K562 (cell line): ENCODE data around the gene SH3YL1. TPM values are rescaled to one million over a fixed set of nuclear protein-coding genes. Genes with fewer than 3 reads are reported as not detected.

Experiments
- ATAC-seq: fragments of 200-7000 bp; cut with Tn5 transposase; 3 replicates; pipeline ENCODE4 v1.9.1; 2020; ENCODE audit warnings: moderate library complexity
- BruUV-seq: library from RNA; stranded (reverse); fragments of 400-500 nt; replicated peaks from 2 replicates; lab custom pipeline; 2021; lab: Mats Ljungman, UMichigan
- CTCF ChIA-PET: fragments of 300-600 bp; formaldehyde crosslinking; extraction: SDS; loops from one replicate; lab custom pipeline; 2021; ENCODE audit warnings: low intra/inter-chr PET ratio; lab: Yijun Ruan, JAX
- POLR2A ChIA-PET: fragments of 300-600, 350-650 bp; sonication (Branson Sonifier 250); formaldehyde crosslinking; extraction: SDS; loops from one replicate; lab custom pipeline; 2021; ENCODE audit warnings: antibody characterized with exemption, inconsistent platforms; lab: Yijun Ruan, JAX
- DNase-seq, 4 experiments: peaks; one replicate each; pipeline versions ENCODE4 v3.0.0 to v3.0.0-alpha.2; 2011 to 2018; ENCODE audit warnings: low spot score in 3 of 4, mixed read lengths in 3 of 4; ENCODE audit errors: extremely low read depth in 1 of 4
- FAIRE-seq: peaks from 2 replicates; lab custom pipeline; 2011; peaks lifted over from hg19 to GRCh38; lab: Jason Lieb, UNC
- H2AFZ ChIP-seq: 2 replicates; pipeline ENCODE4 v1.6.0; 2011; ENCODE audit warnings: low read depth, low read length, control low read depth, inconsistent platforms
- H3K27ac ChIP-seq: fragments of 200-600 bp; 3 replicates; pipeline ENCODE4 v1.8.0; 2011; ENCODE audit warnings: low read depth, mild to moderate bottlenecking, control low read depth, inconsistent platforms, low read length, moderate library complexity, mixed read lengths; ENCODE audit errors: extremely low read depth
- H3K27me3 ChIP-seq, 2 experiments: fragments of 300-600 bp in 1 of 2; 2 replicates in 1 of 2; 3 replicates in 1 of 2; pipeline versions ENCODE4 v1.6.0 to v1.8.0; 2011; ENCODE audit warnings: inconsistent platforms in 2 of 2, low read length in 2 of 2, mild to moderate bottlenecking in 1 of 2, mixed read lengths in 1 of 2, moderate library complexity in 1 of 2; ENCODE audit not compliant: control insufficient read depth in 2 of 2, insufficient read depth in 2 of 2
- H3K36me3 ChIP-seq: fragments of 300-600 bp; 3 replicates; pipeline ENCODE4 v1.8.0; 2011; ENCODE audit warnings: mild to moderate bottlenecking, low read length, inconsistent platforms; ENCODE audit not compliant: control insufficient read depth, insufficient read depth
- H3K4me1 ChIP-seq, 2 experiments: fragments of 200-600 bp in 1 of 2; replicated peaks in 1 of 2; 2 replicates in 1 of 2; 3 replicates in 1 of 2; pipeline versions ENCODE4 v1.5.1 to v1.8.0; 2011; ENCODE audit warnings: inconsistent platforms in 2 of 2, low read length in 2 of 2, mild to moderate bottlenecking in 1 of 2, mixed read lengths in 1 of 2, moderate library complexity in 1 of 2; ENCODE audit not compliant: control insufficient read depth in 2 of 2, insufficient read depth in 2 of 2
- H3K4me2 ChIP-seq: 2 replicates; pipeline ENCODE4 v1.6.1; 2011; ENCODE audit warnings: low read length, control low read depth, inconsistent platforms, mixed read lengths; ENCODE audit not compliant: insufficient read depth
- H3K4me3 ChIP-seq: fragments of 200-600 bp; sonication (generic), shearing (Covaris generic); 2 replicates; pipeline ENCODE4 v1.5.1; 2016; ENCODE audit warnings: control low read depth, inconsistent platforms
- H3K79me2 ChIP-seq: fragments of 200-600 bp; 3 replicates; pipeline ENCODE4 v1.8.0; 2011; ENCODE audit warnings: low read length, inconsistent platforms; ENCODE audit not compliant: control insufficient read depth, insufficient read depth
- H3K9ac ChIP-seq, 2 experiments: 2 replicates each; pipeline versions ENCODE4 v1.6.0 to v1.6.1; 2011; ENCODE audit warnings: low read depth in 2 of 2, low read length in 2 of 2, control low read depth in 1 of 2, inconsistent platforms in 1 of 2, mild to moderate bottlenecking in 1 of 2, mixed read lengths in 1 of 2; ENCODE audit not compliant: insufficient read depth in 1 of 2
- H3K9me1 ChIP-seq: one replicate; pipeline ENCODE4 v1.6.0; 2011; ENCODE audit warnings: inconsistent platforms, mild to moderate bottlenecking, low read length, moderate library complexity; ENCODE audit not compliant: control insufficient read depth, insufficient read depth
- H3K9me3 ChIP-seq: replicated peaks from 2 replicates; pipeline ENCODE4 v1.5.1; 2011; ENCODE audit warnings: low read depth, low read length, inconsistent platforms; ENCODE audit not compliant: control insufficient read depth, insufficient read depth
- H4K20me1 ChIP-seq: replicated peaks from 2 replicates; pipeline ENCODE4 v1.6.1; 2011; ENCODE audit warnings: low read length, inconsistent platforms, mixed read lengths; ENCODE audit not compliant: control insufficient read depth, insufficient read depth
- ARID1B ChIP-seq: fragments of 450-650 bp; IDR thresholded peaks from 2 replicates; pipeline ENCODE4 v1.6.1; 2016; ENCODE audit warnings: antibody characterized with exemption, mild to moderate bottlenecking, inconsistent platforms
- CEBPB ChIP-seq: fragments of 450-650 bp; IDR thresholded peaks from 2 replicates; pipeline ENCODE4 v1.6.1; 2016; ENCODE audit warnings: missing genetic modification characterization, missing compliant biosample characterization
- CEBPG ChIP-seq, 3 experiments: fragments of 200-800 bp in 1 of 3; sonication (Bioruptor generic) in 1 of 3; sonication (generic) in 1 of 3; formaldehyde crosslinking in 1 of 3; IDR thresholded peaks in 2 of 3; conservative IDR thresholded peaks in 1 of 3; 2 replicates each; pipeline versions ENCODE4 v1.6.1 to v1.8.0; 2016 to 2022; ENCODE audit warnings: missing compliant biosample characterization in 2 of 3, missing genetic modification characterization in 2 of 3, mild to moderate bottlenecking in 1 of 3, missing genetic modification reagents in 1 of 3
- DMBX1 ChIP-seq: fragments of 250-450 bp; sonication (Bioruptor Pico); IDR thresholded peaks from 2 replicates; pipeline ENCODE4 v1.8.0; 2022; ENCODE audit warnings: inconsistent platforms, mild to moderate bottlenecking, moderate library complexity, borderline replicate concordance
- FOXA3 ChIP-seq, 2 experiments: fragments of 450-650 bp in 1 of 2; sonication (generic) in 1 of 2; formaldehyde crosslinking; IDR thresholded peaks in 1 of 2; conservative IDR thresholded peaks in 1 of 2; 2 replicates each; pipeline versions ENCODE4 v1.4.0 to v1.8.0; 2020 to 2022; ENCODE audit warnings: mild to moderate bottlenecking in 2 of 2, missing genetic modification reagents in 1 of 2
- FOXP1 ChIP-seq: sonication (generic); formaldehyde crosslinking; IDR thresholded peaks from 2 replicates; pipeline ENCODE4 v1.8.0; 2022; ENCODE audit warnings: mild to moderate bottlenecking, missing genetic modification reagents
- MAFF ChIP-seq: IDR thresholded peaks from 2 replicates; pipeline ENCODE4 v1.6.1; 2012; ENCODE audit warnings: low read length, improper control_type of control experiment
- MAFG ChIP-seq: fragments of 450-650 bp; conservative IDR thresholded peaks from 2 replicates; pipeline ENCODE4 v1.6.1; 2016; ENCODE audit warnings: missing genetic modification characterization, missing compliant biosample characterization
- MECOM ChIP-seq: fragments of 250-450 bp; sonication (Bioruptor Pico); IDR thresholded peaks from 2 replicates; pipeline ENCODE4 v1.8.0; 2022; ENCODE audit warnings: inconsistent platforms
- PYGO2 ChIP-seq: fragments of 450-650 bp; IDR thresholded peaks from 2 replicates; pipeline ENCODE4 v1.6.1; 2016; ENCODE audit warnings: mild to moderate bottlenecking, missing genetic modification characterization, moderate library complexity, missing compliant biosample characterization
- SNAPC5 ChIP-seq: fragments of 250-450 bp; sonication (Bioruptor Pico); IDR thresholded peaks from 2 replicates; pipeline ENCODE4 v1.8.0; 2021; ENCODE audit warnings: moderate library complexity, mild to moderate bottlenecking, inconsistent platforms
- ZNF316 ChIP-seq: fragments of 450-650 bp; IDR thresholded peaks from 2 replicates; pipeline ENCODE4 v1.6.1; 2016
- WGBS: fragments of 100-300 bp; shearing (Covaris generic); methylation state at CpG from one replicate; pipeline ENCODE4 v1.1.6; 2016; ENCODE audit warnings: low coverage, mixed read lengths; ENCODE audit not compliant: insufficient coverage; ENCODE audit errors: missing lambda C conversion rate; 5-methylcytosine and 5-hydroxymethylcytosine counted together
- in situ Hi-C: fragments of 300-500 bp; cut with MboI; formaldehyde crosslinking; loops from 4 replicates; pipeline ENCODE4 v1.15.0; 2018; ENCODE audit warnings: inconsistent platforms, mixed read lengths
- intact Hi-C: fragments of 100-400 bp; cut with micrococcal nuclease; formaldehyde crosslinking; loops from 2 replicates; pipeline ENCODE4 v1.14.2; 2022
- polyA plus RNA-seq, 8 experiments: library from polyadenylated mRNA; depleted of rRNA in 4 of 8; stranded (reverse) in 5 of 8; unstranded in 3 of 8; fragments of >200 nt; fragmentation: Nextera tagmentation in 2 of 8; fragmentation: Illumina TruSeq in 1 of 8; extraction: Ambion mirVana in 2 of 8; extraction: Trizol in 1 of 8; gene quantifications; 2 replicates each; pipeline versions ENCODE4 v1.2.1 to v1.2.3, GENCODE V29; 2011 to 2014; ENCODE audit warnings: inconsistent platforms in 1 of 8, missing spikeins in 1 of 8
- total RNA-seq, 7 experiments: library from RNA; depleted of rRNA in 6 of 7; stranded (reverse); fragments of >200 nt in 6 of 7; fragmentation: Illumina TruSeq in 2 of 7; extraction: Trizol in 2 of 7; gene quantifications; 2 replicates each; pipeline versions ENCODE4 v1.2.1 to v1.2.3, GENCODE V29; 2011 to 2021; ENCODE audit warnings: low replicate concordance in 1 of 7

SH3YL1 gene
- total and polyA plus RNA-seq, 9 of the 15 experiments (the other 6 are each of a cell fraction or from before 2014, with no cell fraction given), result 3.9 to 7.8 (median 5.3) TPM

- TF ChIP-seq FOXA3 (CRISPR knock-in tag; conservative IDR thresholded peaks at IDR 0.05 in 1 of 2, IDR thresholded peaks at IDR 0.05 in 1 of 2) (no peak), PYGO2 (tag) (no peak), CEBPB (peak; percentile 72), MAFG (tag) (peak; percentile 52; the same call in 1 of the 2 replicates), MECOM (CRISPR knock-in tag) (no peak), MAFF (peak; percentile 3; the same call in 1 of the 2 replicates), ZNF316 (peak; percentile 89), DMBX1 (no peak), CEBPG (CRISPR knock-in tag; IDR thresholded peaks at IDR 0.05) (no peak), CEBPG (tag; conservative IDR thresholded peaks at IDR 0.05 in 1 of 2, IDR thresholded peaks at IDR 0.05 in 1 of 2) (peak in 1 of 2 experiments; percentile 84; a peak in 2 of 4 replicates)
Observed at GRCh38 chr2:259789-260331, 4.0 kb downstream of the SH3YL1 start (continued).

- CTCF ChIA-PET, result no interaction called here
- Histone ChIP-seq H3K9ac (no peak overlapping the region), H3K36me3 (no peaks in the 10 kb centered on the region), H3K9me3 (peaks cover 8% of the 10 kb centered on the region), H3K9me1 (no peaks in the 10 kb centered on the region), H3K79me2 (no peaks in the 10 kb centered on the region), H3K27me3 (no peaks in the 10 kb centered on the region), H3K4me1 (peaks cover 0 to 8% of the 10 kb centered on the region in 2 experiments; a peak in 2 of 5 replicates), H3K4me3 (no peak overlapping the region), H4K20me1 (no peaks in the 10 kb centered on the region), H3K27ac (no peak overlapping the region), H3K4me2 (no peak overlapping the region), H2AFZ (no peak overlapping the region)
- in situ Hi-C loops, result no loop called here
- 69% methylated on average over 3 of the region's 3 CpGs for WGBS
- FAIRE-seq, result no peak
- BruUV-seq, result no TSS peak
- POLR2A ChIA-PET, result no interaction called here
- intact Hi-C loops, result no loop called here
- DNase-seq, result no peak
- no peak for ATAC-seq
- TF ChIP-seq SNAPC5 (CRISPR knock-in tag) (no peak), ARID1B (no peak), FOXP1 (CRISPR knock-in tag) (no peak)
Observed at GRCh38 chr2:258933-259332, 4.9 kb downstream of the SH3YL1 start.
